ENCODE measurements around the gene TNNT2.

DNA sequence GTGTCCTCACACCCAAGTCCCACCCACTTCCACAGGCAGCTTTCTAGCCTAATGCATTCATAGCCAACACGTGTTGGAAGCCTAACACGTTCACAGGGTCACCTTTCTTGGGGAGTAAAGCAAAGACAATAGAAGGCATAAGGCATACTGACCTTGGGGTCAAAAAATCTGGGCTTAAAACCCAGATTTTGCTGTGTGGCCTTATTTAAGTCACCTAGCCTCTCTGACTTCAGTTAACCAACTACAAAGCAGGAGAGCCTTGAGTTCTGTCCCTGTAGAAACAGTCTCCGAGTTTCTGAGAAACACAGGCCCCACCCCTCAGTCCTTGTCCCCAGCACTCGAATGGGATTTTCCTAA is 1.4 kb downstream of the TNNT2 start:
- no peak for TF ChIP-seq POLR2AphosphoS5 (IDR thresholded peaks at IDR 0.05; ENCODE audit: low read depth, low read length)
- TF ChIP-seq POLR2A (IDR thresholded peaks at IDR 0.05; ENCODE audit: low read depth, low read length): no peak
- TF ChIP-seq PAX5 (IDR thresholded peaks at IDR 0.05; ENCODE audit: insufficient read depth, low read length, severe bottlenecking): no peak
